Liver (tissue), 9 donors: ENCODE data around the gene HIPK2. TPM values are rescaled to one million over a fixed set of nuclear protein-coding genes. Genes with fewer than 3 reads are reported as not detected.

Experiments used
- DNase-seq: peaks from one replicate; pipeline ENCODE4 v3.0.0-alpha.2; 2017; ENCODE audit warnings: low spot score
- H3K27ac ChIP-seq, 2 donors: one replicate each; pipeline ENCODE4 v1.7.0; 2013; ENCODE audit warnings: inconsistent platforms in 2 of 2, low read length in 2 of 2, control low read depth in 1 of 2, low read depth in 1 of 2, mild to moderate bottlenecking in 1 of 2
- H3K27me3 ChIP-seq, 4 donors: one replicate each; pipeline versions ENCODE4 v1.6.1 to v1.7.0; 2013; ENCODE audit warnings: low read length in 3 of 4, inconsistent platforms in 1 of 4, mild to moderate bottlenecking in 1 of 4, moderate library complexity in 1 of 4; ENCODE audit not compliant: control insufficient read depth in 4 of 4, insufficient read depth in 4 of 4
- H3K36me3 ChIP-seq, 4 donors: one replicate each; pipeline versions ENCODE4 v1.6.1 to v1.7.0; 2013; ENCODE audit warnings: low read length in 3 of 4, mild to moderate bottlenecking in 3 of 4, low read depth in 1 of 4, moderate library complexity in 1 of 4; ENCODE audit not compliant: control insufficient read depth in 4 of 4, insufficient read depth in 3 of 4
- H3K4me1 ChIP-seq, 4 donors: one replicate each; pipeline versions ENCODE4 v1.6.1 to v1.7.0; 2013; ENCODE audit warnings: low read length in 3 of 4, mild to moderate bottlenecking in 3 of 4, moderate library complexity in 1 of 4; ENCODE audit not compliant: control insufficient read depth in 4 of 4, insufficient read depth in 4 of 4
- H3K4me3 ChIP-seq, 3 donors: one replicate each; pipeline versions ENCODE4 v1.6.1 to v1.7.0; 2013; ENCODE audit warnings: low read length in 3 of 3, control low read depth in 1 of 3, low read depth in 1 of 3, mild to moderate bottlenecking in 1 of 3
- H3K9ac ChIP-seq, 2 donors: one replicate each; pipeline ENCODE4 v1.7.0; 2013; ENCODE audit warnings: low read length in 2 of 2, mild to moderate bottlenecking in 2 of 2, moderate library complexity in 2 of 2, control low read depth in 1 of 2, low read depth in 1 of 2
- H3K9me3 ChIP-seq, 4 donors: one replicate each; pipeline versions ENCODE4 v1.6.1 to v1.7.0; 2013; ENCODE audit warnings: low read length in 3 of 4; ENCODE audit not compliant: control insufficient read depth in 4 of 4
- ATF3 ChIP-seq: IDR thresholded peaks from 2 replicates; pipeline ENCODE4 v1.6.1; 2016; ENCODE audit warnings: antibody characterized with exemption
- CTCF ChIP-seq: fragments of 150-350 bp; IDR thresholded peaks from 2 replicates; pipeline ENCODE4 v1.5.1; 2017; ENCODE audit warnings: improper control_type of control experiment, low read depth, low read length; ENCODE audit not compliant: missing input control
- EGR1 ChIP-seq, 2 donors: IDR thresholded peaks; 2 replicates each; pipeline ENCODE4 v1.6.1; 2016 to 2018; ENCODE audit warnings: antibody characterized with exemption in 2 of 2, low read depth in 2 of 2
- FOXA1 ChIP-seq: IDR thresholded peaks from 2 replicates; pipeline ENCODE4 v1.6.1; 2016; ENCODE audit warnings: antibody characterized with exemption
- FOXA2 ChIP-seq: IDR thresholded peaks from 2 replicates; pipeline ENCODE4 v1.6.1; 2016; ENCODE audit warnings: antibody characterized with exemption
- GABPA ChIP-seq, 2 donors: IDR thresholded peaks in 1 of 2; conservative IDR thresholded peaks in 1 of 2; 2 replicates each; pipeline ENCODE4 v1.6.1; 2016; ENCODE audit warnings: antibody characterized with exemption in 2 of 2, mild to moderate bottlenecking in 1 of 2, moderate library complexity in 1 of 2
- HNF4A ChIP-seq, 2 donors: conservative IDR thresholded peaks; 2 replicates each; pipeline ENCODE4 v1.6.1; 2016; ENCODE audit warnings: antibody characterized with exemption in 2 of 2, mild to moderate bottlenecking in 2 of 2
- HNF4G ChIP-seq: IDR thresholded peaks from 2 replicates; pipeline ENCODE4 v1.6.1; 2016; ENCODE audit warnings: antibody characterized with exemption
- MAX ChIP-seq: IDR thresholded peaks from 2 replicates; pipeline ENCODE4 v1.6.1; 2016; ENCODE audit warnings: antibody characterized with exemption
- RAD21 ChIP-seq, 2 donors: IDR thresholded peaks; 2 replicates each; pipeline ENCODE4 v1.6.1; 2016; ENCODE audit warnings: antibody characterized with exemption in 2 of 2, mild to moderate bottlenecking in 2 of 2
- REST ChIP-seq: IDR thresholded peaks from 2 replicates; pipeline ENCODE4 v1.6.1; 2016; ENCODE audit warnings: antibody characterized with exemption, mild to moderate bottlenecking
- RXRA ChIP-seq, 2 donors: IDR thresholded peaks; 2 replicates each; pipeline ENCODE4 v1.6.1; 2017 to 2018; ENCODE audit warnings: antibody characterized with exemption in 2 of 2, mild to moderate bottlenecking in 1 of 2
- TAF1 ChIP-seq: conservative IDR thresholded peaks from 2 replicates; pipeline ENCODE4 v1.6.1; 2016; ENCODE audit warnings: antibody characterized with exemption, mild to moderate bottlenecking
- YY1 ChIP-seq: IDR thresholded peaks from 2 replicates; pipeline ENCODE4 v1.6.1; 2016; ENCODE audit warnings: antibody characterized with exemption, mild to moderate bottlenecking
- WGBS: extraction: QIAGEN DNeasy Blood & Tissue Kit; methylation state at CpG from one replicate; pipeline ENCODE4 v1.1.7; 2013; 5-methylcytosine and 5-hydroxymethylcytosine counted together
- polyA plus RNA-seq, 2 donors: library from polyadenylated mRNA; stranded (reverse) in 1 of 2; unstranded in 1 of 2; fragments of 200-250 nt in 1 of 2; fragments of >200 nt in 1 of 2; fragmentation: Nextera tagmentation in 1 of 2; extraction: Ambion mirVana in 1 of 2; gene quantifications; one replicate each; pipeline versions ENCODE4 v1.2.1 to v1.2.3, GENCODE V29; 2013 to 2015
- total RNA-seq, 2 donors: library from RNA; depleted of rRNA; stranded (reverse); fragments of >200 nt; gene quantifications; one replicate each; pipeline ENCODE4 v1.2.3, GENCODE V29; 2014
- donor health status: healthy.
- donor health status: healthy.
- donor health status: healthy.
- donor health status: healthy.
- donor health status: healthy.

Gene HIPK2
- total and polyA plus RNA-seq, 4 donors, result 13.1 to 48.8 (median 16.6) TPM

GRCh38 chr7:139566736-139567646, 210.8 kb downstream of the HIPK2 start:
- no peaks in the 10 kb centered on the region for H3K27me3 ChIP-seq
- H3K4me3 ChIP-seq, result no peak overlapping the region
- H3K27ac ChIP-seq, result no peak overlapping the region
- peaks cover 6 to 22% (median 7%) of the 10 kb centered on the region in 4 donors for H3K36me3 ChIP-seq
- no peak for DNase-seq
- H3K9ac ChIP-seq, result no peak overlapping the region
- 95% methylated on average over 15 of the region's 15 CpGs for WGBS
- no peaks in the 10 kb centered on the region for H3K9me3 ChIP-seq
- no peak for TF ChIP-seq CTCF
- TF ChIP-seq FOXA1, result no peak
- TF ChIP-seq HNF4G, result no peak
- H3K4me1 ChIP-seq, result no peaks in the 10 kb centered on the region

GRCh38 chr7:139566075-139566474, 211.7 kb downstream of the HIPK2 start:
- Histone ChIP-seq H3K9ac (no peak overlapping the region), H3K36me3 (peaks cover 0 to 14% (median 5%) of the 10 kb centered on the region in 4 donors), H3K4me3 (no peak overlapping the region), H3K4me1 (no peaks in the 10 kb centered on the region), H3K27ac (no peak overlapping the region), H3K9me3 (no peaks in the 10 kb centered on the region), H3K27me3 (no peaks in the 10 kb centered on the region)
- TF ChIP-seq TAF1, result no peak
- no peak for TF ChIP-seq RAD21 (IDR thresholded peaks at IDR 0.05)
- no peak for TF ChIP-seq RXRA (IDR thresholded peaks at IDR 0.05)
- no peak for TF ChIP-seq YY1
- TF ChIP-seq GABPA (IDR thresholded peaks at IDR 0.05 in 1 of 2, conservative IDR thresholded peaks at IDR 0.05 in 1 of 2), result no peak
- TF ChIP-seq CTCF, result no peak
- TF ChIP-seq FOXA2, result no peak
- no peak for TF ChIP-seq ATF3
- TF ChIP-seq HNF4A (conservative IDR thresholded peaks at IDR 0.05), result no peak
- TF ChIP-seq REST, result no peak
- TF ChIP-seq EGR1 (IDR thresholded peaks at IDR 0.05; ENCODE audit: low read depth in 2 of 2), result no peak
- no peak for TF ChIP-seq MAX
- no peak for TF ChIP-seq HNF4G
- WGBS, result 97% methylated on average over 6 of the region's 6 CpGs
- DNase-seq, result no peak
